ENCODE measurements around the gene SLC22A13. TPM values are rescaled to one million over a fixed set of nuclear protein-coding genes. Genes with fewer than 3 reads are reported as not detected.

Gene SLC22A13
- total RNA-seq = 1 to 10 TPM in 1 of 4 donors, under 1 TPM in 3; 0.16 to 1.3 (median 0.69) TPM

- 84 to 86% methylated on average over 1 to 4 of the region's 9 CpGs for WGBS, 2 donors (ENCODE audit: low coverage in 1 of 2)
- H3K27me3 ChIP-seq = no peaks in the 10 kb centered on the region
- TF ChIP-seq CTCF (IDR thresholded peaks at IDR 0.05) = no peak
- no peak for TF ChIP-seq EP300 (IDR thresholded peaks at IDR 0.05)
- TF ChIP-seq POLR2A (IDR thresholded peaks at IDR 0.05) = no peak
- TF ChIP-seq POLR2AphosphoS5 (IDR thresholded peaks at IDR 0.05) = no peak
- no peak within 1 kb of the TSS for H3K27ac ChIP-seq
- no peaks in the 10 kb centered on the region for H3K4me1 ChIP-seq
- H3K9me3 ChIP-seq = no peaks in the 10 kb centered on the region
- H3K4me3 ChIP-seq = no peak within 1 kb of the TSS
- H3K36me3 ChIP-seq = peaks cover 0 to 16% of the 10 kb centered on the region in 2 donors
- no peak for ATAC-seq
Observed at GRCh38 chr3:38265604-38266307, at the start of gene SLC22A13. SLC22A13 (plus strand) TSS chr3:38265812; CDS start chr3:38265861, 49 bp downstream.

GRCh38 chr3:38219609-38220197 lies 45.9 kb upstream of the SLC22A13 start:
- Histone ChIP-seq H3K9me3 (no peaks in the 10 kb centered on the region), H3K4me3 (no peak overlapping the region)
- 90 to 91% methylated on average over 2 of the region's 3 CpGs for WGBS, 2 donors (ENCODE audit: low coverage in 1 of 2)

GRCh38 chr3:38221005-38221404 lies 44.6 kb upstream of the SLC22A13 start:
- WGBS, 2 donors (ENCODE audit: low coverage in 1 of 2) = 100% methylated on average over 1 of the region's 1 CpG
- no peaks in the 10 kb centered on the region for H3K4me1 ChIP-seq
- no peak for ATAC-seq
- H3K4me3 ChIP-seq = no peak overlapping the region
- TF ChIP-seq POLR2A (IDR thresholded peaks at IDR 0.05) = no peak
- no peak for TF ChIP-seq POLR2AphosphoS5 (IDR thresholded peaks at IDR 0.05)
- no peak for TF ChIP-seq CTCF (IDR thresholded peaks at IDR 0.05)
- TF ChIP-seq EP300 (IDR thresholded peaks at IDR 0.05) = no peak
- H3K9me3 ChIP-seq = no peaks in the 10 kb centered on the region
- H3K36me3 ChIP-seq = peaks cover 5 to 60% of the 10 kb centered on the region in 2 donors
- H3K27ac ChIP-seq = no peak overlapping the region
- H3K27me3 ChIP-seq = no peaks in the 10 kb centered on the region

More at GRCh38 chr3:38219609-38220197, 45.9 kb upstream of the SLC22A13 start:
- Histone ChIP-seq H3K27ac (no peak overlapping the region), H3K4me1 (no peaks in the 10 kb centered on the region), H3K36me3 (peaks cover 0 to 48% of the 10 kb centered on the region in 2 donors), H3K27me3 (no peaks in the 10 kb centered on the region)
- no peak for ATAC-seq
- TF ChIP-seq CTCF (IDR thresholded peaks at IDR 0.05) = no peak
- no peak for TF ChIP-seq POLR2AphosphoS5 (IDR thresholded peaks at IDR 0.05)
- no peak for TF ChIP-seq POLR2A (IDR thresholded peaks at IDR 0.05)
- TF ChIP-seq EP300 (IDR thresholded peaks at IDR 0.05) = no peak

- no peaks in the 10 kb centered on the region for H3K27me3 ChIP-seq
- no peaks in the 10 kb centered on the region for H3K9me3 ChIP-seq
- no peak for ATAC-seq
- no peak overlapping the region for H3K4me3 ChIP-seq
- no peaks in the 10 kb centered on the region for H3K4me1 ChIP-seq
- 77 to 87% methylated on average over 7 of the region's 7 CpGs for WGBS, 2 donors (ENCODE audit: low coverage in 1 of 2)
- peaks cover 5 to 60% of the 10 kb centered on the region in 2 donors for H3K36me3 ChIP-seq
- TF ChIP-seq POLR2AphosphoS5 (IDR thresholded peaks at IDR 0.05) = no peak
- TF ChIP-seq CTCF (IDR thresholded peaks at IDR 0.05) = no peak
- no peak for TF ChIP-seq EP300 (IDR thresholded peaks at IDR 0.05)
- TF ChIP-seq POLR2A (IDR thresholded peaks at IDR 0.05) = no peak
- no peak overlapping the region for H3K27ac ChIP-seq
Observed at GRCh38 chr3:38222032-38222634, 43.5 kb upstream of the SLC22A13 start.
